ENCODE results near the gene MYO1D.

- TF ChIP-seq, protein P1, sequence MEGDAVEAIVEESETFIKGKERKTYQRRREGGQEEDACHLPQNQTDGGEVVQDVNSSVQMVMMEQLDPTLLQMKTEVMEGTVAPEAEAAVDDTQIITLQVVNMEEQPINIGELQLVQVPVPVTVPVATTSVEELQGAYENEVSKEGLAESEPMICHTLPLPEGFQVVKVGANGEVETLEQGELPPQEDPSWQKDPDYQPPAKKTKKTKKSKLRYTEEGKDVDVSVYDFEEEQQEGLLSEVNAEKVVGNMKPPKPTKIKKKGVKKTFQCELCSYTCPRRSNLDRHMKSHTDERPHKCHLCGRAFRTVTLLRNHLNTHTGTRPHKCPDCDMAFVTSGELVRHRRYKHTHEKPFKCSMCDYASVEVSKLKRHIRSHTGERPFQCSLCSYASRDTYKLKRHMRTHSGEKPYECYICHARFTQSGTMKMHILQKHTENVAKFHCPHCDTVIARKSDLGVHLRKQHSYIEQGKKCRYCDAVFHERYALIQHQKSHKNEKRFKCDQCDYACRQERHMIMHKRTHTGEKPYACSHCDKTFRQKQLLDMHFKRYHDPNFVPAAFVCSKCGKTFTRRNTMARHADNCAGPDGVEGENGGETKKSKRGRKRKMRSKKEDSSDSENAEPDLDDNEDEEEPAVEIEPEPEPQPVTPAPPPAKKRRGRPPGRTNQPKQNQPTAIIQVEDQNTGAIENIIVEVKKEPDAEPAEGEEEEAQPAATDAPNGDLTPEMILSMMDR (IDR thresholded peaks at IDR 0.05), result no peak
- TF ChIP-seq POLR2A (IDR thresholded peaks at IDR 0.05) (no peak), POLR2AphosphoS5 (IDR thresholded peaks at IDR 0.05) (no peak), EP300 (IDR thresholded peaks at IDR 0.05; ENCODE audit: low read depth) (no peak)
These were observed 372.5 kb downstream of the MYO1D start for GRCh38 chr17:32504166-32504990.
